Measurements from ENCODE around the gene ARHGAP18. TPM values are rescaled to one million over a fixed set of nuclear protein-coding genes. Genes with fewer than 3 reads are reported as not detected.

Gene ARHGAP18
- total and polyA plus RNA-seq, 2 experiments from 2014 or later = 4.3 to 5.0 TPM

DNA sequence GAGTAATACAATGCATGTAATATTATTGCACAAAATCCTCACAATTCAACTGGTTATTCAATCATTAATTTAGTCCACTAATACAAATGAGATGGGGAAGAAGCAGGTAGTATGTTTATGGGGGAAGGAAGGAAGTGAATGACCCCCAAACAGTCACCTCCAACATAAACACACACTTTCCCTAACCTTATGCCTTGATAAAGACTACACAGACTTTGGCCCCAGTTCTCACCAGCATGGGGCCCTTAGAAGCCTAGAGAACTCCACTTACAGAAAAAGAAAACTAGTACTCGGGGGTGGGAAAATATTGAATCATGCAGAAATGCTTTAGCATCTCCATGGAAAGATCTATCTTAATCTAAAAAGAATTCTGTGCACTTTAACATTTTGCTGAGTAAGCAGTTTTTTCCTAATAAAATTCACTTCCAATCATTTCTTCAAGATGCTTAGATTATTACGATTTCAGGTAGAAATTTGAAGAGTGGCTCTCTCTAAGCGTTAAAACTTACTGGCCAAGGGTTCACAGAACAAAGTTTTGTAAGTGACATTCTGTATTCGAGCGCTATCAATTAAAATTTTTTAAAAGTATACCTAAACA is 18.8 kb downstream of the ARHGAP18 start (continued):
- TF ChIP-seq CTCF (conservative IDR thresholded peaks at IDR 0.05; ENCODE audit: low read depth in 2 of 2) (no peak), STAT1 (IDR thresholded peaks at IDR 0.05; ENCODE audit: unreplicated experiment) (no peak), NANOG (IDR thresholded peaks at IDR 0.05; ENCODE audit: borderline replicate concordance) (no peak), ZNF114 (CRISPR knock-in tag; IDR thresholded peaks at IDR 0.05) (no peak), ZNF331 (CRISPR knock-in tag; IDR thresholded peaks at IDR 0.05; ENCODE audit: low read depth) (no peak), REST (IDR thresholded peaks at IDR 0.05; ENCODE audit: unreplicated experiment) (no peak)

DNA sequence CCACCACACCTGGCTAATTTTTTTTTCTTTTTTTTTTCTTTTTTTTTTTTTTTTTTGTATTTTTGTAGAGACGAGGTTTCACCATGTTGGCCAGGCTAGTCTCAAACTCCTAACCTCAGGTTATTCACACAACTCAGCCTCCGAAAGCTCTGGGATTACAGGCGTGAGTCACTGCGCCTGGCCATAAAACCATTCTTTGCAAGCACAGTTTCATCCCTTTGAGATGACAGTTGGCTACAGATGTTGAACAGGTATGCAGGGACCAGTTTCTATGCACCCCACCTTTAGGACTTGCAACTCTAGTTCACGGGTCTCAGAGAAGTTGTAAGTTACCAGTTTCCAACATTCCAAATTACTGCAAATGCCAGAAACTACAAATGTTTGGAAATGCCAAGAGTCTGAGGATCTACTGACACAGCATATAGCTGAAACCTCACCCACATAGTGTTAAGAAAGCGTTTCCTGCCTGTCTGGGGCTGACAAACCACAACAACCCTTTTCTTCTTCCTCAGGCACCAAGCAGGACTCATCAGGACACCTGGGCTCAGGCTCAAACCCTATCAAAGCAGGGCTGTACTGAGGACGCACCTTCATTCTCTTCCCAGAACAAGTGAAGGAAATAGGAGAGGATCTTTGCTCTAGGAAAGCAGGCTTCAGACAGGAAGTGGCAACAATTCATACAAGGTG is 22.9 kb downstream of the ARHGAP18 start:
- H3K4me3 ChIP-seq = no peak overlapping the region
- no peaks in the 10 kb centered on the region for H4K20me1 ChIP-seq (replicated peaks; ENCODE audit: insufficient read depth)
- Mint-ChIP-seq H3K36me3 (ENCODE audit: low read depth) (no peaks in the 10 kb centered on the region), H3K27me3 (ENCODE audit: insufficient read depth, low read depth, poor library complexity) (no peaks in the 10 kb centered on the region), H3K4me1 (peaks cover 33% of the 10 kb centered on the region), H3K27ac (peak overlapping the region; percentile 54; the same call in 1 of the 2 replicates), H3K4me3 (no peak overlapping the region), H3K9me3 (no peaks in the 10 kb centered on the region)
- H3K79me2 ChIP-seq (replicated peaks; ENCODE audit: insufficient read depth) = no peaks in the 10 kb centered on the region
- no peak overlapping the region for H3K27ac ChIP-seq (ENCODE audit: low read depth)
- H3K4me2 ChIP-seq = no peak overlapping the region
- ATAC-seq (no peak), DNase-seq (ENCODE audit: low spot score) (no peak)
- no peak overlapping the region for H2AFZ ChIP-seq
- no peaks in the 10 kb centered on the region for H3F3A ChIP-seq (replicated peaks; ENCODE audit: low read depth)
- TF ChIP-seq EZH2 (IDR thresholded peaks at IDR 0.05; ENCODE audit: low read depth, unreplicated experiment) (no peak), STAT1 (IDR thresholded peaks at IDR 0.05; ENCODE audit: unreplicated experiment) (no peak), ZNF331 (CRISPR knock-in tag; IDR thresholded peaks at IDR 0.05; ENCODE audit: low read depth) (no peak), EZH2phosphoT487 (IDR thresholded peaks at IDR 0.05; ENCODE audit: unreplicated experiment) (no peak)
- no peaks in the 10 kb centered on the region for H3K27me3 ChIP-seq (ENCODE audit: insufficient read depth)
- H3K4me1 ChIP-seq (ENCODE audit: insufficient read depth) = peaks cover 22% of the 10 kb centered on the region
- no peaks in the 10 kb centered on the region for H3K36me3 ChIP-seq (ENCODE audit: insufficient read depth)
- no peaks in the 10 kb centered on the region for H3K9me2 ChIP-seq (ENCODE audit: insufficient read depth)
